HepG2 (cell line): ENCODE measurements around the gene SEC61A1.

ENCODE experiments used
- ATF1 ChIP-seq: IDR thresholded peaks from 2 replicates; pipeline ENCODE4 v1.6.1; 2016; ENCODE audit warnings: mild to moderate bottlenecking, control low read depth
- CTCF ChIP-seq: sonication (generic); formaldehyde crosslinking; IDR thresholded peaks from 2 replicates; pipeline ENCODE4 v1.5.0; 2020; ENCODE audit warnings: mild to moderate bottlenecking, missing genetic modification reagents, moderate library complexity
- DNMT3B ChIP-seq: conservative IDR thresholded peaks from 2 replicates; pipeline ENCODE4 v1.6.1; 2016; ENCODE audit warnings: missing biosample characterization, control low read depth
- EP300 ChIP-seq, 3 experiments: sonication (generic) in 1 of 3; formaldehyde crosslinking in 1 of 3; IDR thresholded peaks; 2 replicates each; pipeline versions ENCODE4 v1.5.1 to v1.6.1; 2011 to 2020; ENCODE audit warnings: low read depth in 2 of 3, low read length in 2 of 3, borderline replicate concordance in 1 of 3, improper control_type of control experiment in 1 of 3, mild to moderate bottlenecking in 1 of 3, missing genetic modification reagents in 1 of 3, moderate library complexity in 1 of 3
- FOXA1 ChIP-seq, 2 experiments: fragments of 450-650 bp in 1 of 2; sonication (generic) in 1 of 2; formaldehyde crosslinking in 1 of 2; IDR thresholded peaks; 2 replicates each; pipeline versions ENCODE4 v1.4.0 to v1.6.1; 2016 to 2020; ENCODE audit warnings: missing genetic modification reagents in 1 of 2
- RAD21 ChIP-seq: fragments of 450-650 bp; formaldehyde crosslinking; IDR thresholded peaks from 2 replicates; pipeline ENCODE4 v1.5.0; 2020; ENCODE audit warnings: mild to moderate bottlenecking
- RAD51 ChIP-seq: fragments of 450-650 bp; IDR thresholded peaks from 2 replicates; pipeline ENCODE4 v1.6.1; 2016; ENCODE audit warnings: borderline replicate concordance
- SP4 ChIP-seq: sonication (generic); formaldehyde crosslinking; IDR thresholded peaks from 2 replicates; pipeline ENCODE4 v1.8.1; 2023; ENCODE audit warnings: mild to moderate bottlenecking, missing genetic modification reagents
- ZHX1 ChIP-seq: sonication (generic); formaldehyde crosslinking; IDR thresholded peaks from 2 replicates; pipeline ENCODE4 v1.8.1; 2022; ENCODE audit warnings: low read depth, mild to moderate bottlenecking, missing genetic modification reagents
- ZNF749 ChIP-seq: sonication (generic); formaldehyde crosslinking; IDR thresholded peaks from 2 replicates; pipeline ENCODE4 v1.8.0; 2022; ENCODE audit warnings: mild to moderate bottlenecking, missing genetic modification reagents, moderate library complexity, borderline replicate concordance
- ZNF766 ChIP-seq: sonication (generic); formaldehyde crosslinking; IDR thresholded peaks from 2 replicates; pipeline ENCODE4 v1.5.0; 2020; ENCODE audit warnings: missing genetic modification reagents, borderline replicate concordance

GRCh38 chr3:128014548-128014947, 37.7 kb upstream of the SEC61A1 start:
- TF ChIP-seq ZHX1 (CRISPR knock-in tag) (no peak), RAD21 (no peak), EP300 (IDR thresholded peaks at IDR 0.05; ENCODE audit: low read depth in 2 of 2, low read length in 2 of 2) (no peak), EP300 (CRISPR knock-in tag; IDR thresholded peaks at IDR 0.05; ENCODE audit: borderline replicate concordance) (no peak), ZNF766 (CRISPR knock-in tag) (no peak), CTCF (CRISPR knock-in tag) (no peak), DNMT3B (no peak), ATF1 (no peak), ZNF749 (no peak), SP4 (CRISPR knock-in tag) (no peak), RAD51 (no peak), FOXA1 (IDR thresholded peaks at IDR 0.05) (no peak), FOXA1 (CRISPR knock-in tag; IDR thresholded peaks at IDR 0.05) (no peak)
